Measurements from ENCODE around the gene BRD2. TPM values are rescaled to one million over a fixed set of nuclear protein-coding genes. Genes with fewer than 3 reads are reported as not detected.

Gene BRD2
- total RNA-seq, 2 donors from 2014 or later, result 99.1 to 171 TPM

- ATAC-seq, result no peak
- intact Hi-C loops (cut with DNase I), result no loop called here
- Histone ChIP-seq H3K4me3 (no peak overlapping the region), H3K27ac (peak overlapping the region in 2 of 4 donors; percentile 5 to 20), H3K9me3 (no peaks in the 10 kb centered on the region), H3K36me3 (replicated peaks in 1 of 2; ENCODE audit: insufficient read depth in 1 of 2, low read depth in 2 of 2) (peaks cover 39 to 56% of the 10 kb centered on the region in 2 donors), H3K27me3 (no peaks in the 10 kb centered on the region), H3K4me1 (peaks cover 70% of the 10 kb centered on the region)
- DNase-seq, result no peak
- WGBS, 2 donors, result 34 to 56% methylated on average over 7 of the region's 7 CpGs
- no peak for TF ChIP-seq CTCF (IDR thresholded peaks at IDR 0.05)
- no peak for TF ChIP-seq POLR2A (IDR thresholded peaks at IDR 0.05)
Measured at GRCh38 chr6:32977953-32978324, 9.5 kb downstream of the BRD2 start.

- Histone ChIP-seq H3K27ac (no peak overlapping the region), H3K4me1 (peaks cover 81% of the 10 kb centered on the region), H3K27me3 (no peaks in the 10 kb centered on the region), H3K36me3 (replicated peaks in 1 of 2; ENCODE audit: insufficient read depth in 1 of 2, low read depth in 2 of 2) (peaks cover 39 to 52% of the 10 kb centered on the region in 2 donors), H3K9me3 (no peaks in the 10 kb centered on the region), H3K4me3 (no peak overlapping the region)
- ATAC-seq, result no peak
- no peak for DNase-seq
- TF ChIP-seq POLR2A (IDR thresholded peaks at IDR 0.05) (no peak), CTCF (IDR thresholded peaks at IDR 0.05) (peak in 1 of 7 experiments; percentile 8)
- intact Hi-C loops (cut with DNase I), result loop anchor here (10.0 kb wide), 1 partner anchor 95 kb away; no protein-coding TSS in a partner anchor
- WGBS, 2 donors, result 85 to 86% methylated on average over 11 to 12 of the region's 12 CpGs
Measured at GRCh38 chr6:32979720-32980487, 11.5 kb downstream of the BRD2 start.

GRCh38 chr6:32980488-32981038, 12.2 kb downstream of the BRD2 start:
- no peaks in the 10 kb centered on the region for H3K9me3 ChIP-seq
- no peak overlapping the region for H3K4me3 ChIP-seq
- no peak for ATAC-seq
- TF ChIP-seq POLR2A (IDR thresholded peaks at IDR 0.05) (no peak), CTCF (IDR thresholded peaks at IDR 0.05) (no peak)
- DNase-seq, result no peak
- H3K4me1 ChIP-seq, result peaks cover 75% of the 10 kb centered on the region
- H3K27ac ChIP-seq, result no peak overlapping the region
- intact Hi-C loops (cut with DNase I), result loop anchor here (10.0 kb wide), 1 partner anchor 96 kb away; no protein-coding TSS in a partner anchor
- 72 to 79% methylated on average over 10 to 11 of the region's 11 CpGs for WGBS, 2 donors
- no peaks in the 10 kb centered on the region for H3K27me3 ChIP-seq
- peaks cover 39 to 49% of the 10 kb centered on the region in 2 donors for H3K36me3 ChIP-seq (replicated peaks in 1 of 2; ENCODE audit: insufficient read depth in 1 of 2, low read depth in 2 of 2)

GRCh38 chr6:32982084-32982701, 13.8 kb downstream of the BRD2 start:
- H3K9me3 ChIP-seq, result no peaks in the 10 kb centered on the region
- intact Hi-C loops (cut with DNase I), result loop anchor here (10.0 kb wide), 1 partner anchor 97 kb away; no protein-coding TSS in a partner anchor
- no peaks in the 10 kb centered on the region for H3K27me3 ChIP-seq
- peaks cover 58% of the 10 kb centered on the region for H3K4me1 ChIP-seq
- WGBS, 2 donors, result 46 to 67% methylated on average over 8 of the region's 8 CpGs
- TF ChIP-seq CTCF (IDR thresholded peaks at IDR 0.05), result no peak
- TF ChIP-seq POLR2A (IDR thresholded peaks at IDR 0.05), result no peak
- no peak for ATAC-seq
- H3K27ac ChIP-seq, result peak overlapping the region in 1 of 4 donors; percentile 53
- peaks cover 27 to 34% of the 10 kb centered on the region in 2 donors for H3K36me3 ChIP-seq (replicated peaks in 1 of 2; ENCODE audit: insufficient read depth in 1 of 2, low read depth in 2 of 2)
- DNase-seq, result no peak
- H3K4me3 ChIP-seq, result no peak overlapping the region

All from body of pancreas (tissue), 4 donors.